AG09309 (cell line): ENCODE measurements around the gene OR5T1.

ENCODE experiments used
- DNase-seq: peaks from one replicate; pipeline ENCODE4 v3.0.0-alpha.2; 2010; ENCODE audit warnings: low read depth
- H3K4me3 ChIP-seq: 2 replicates; pipeline ENCODE4 v1.5.1; 2011; ENCODE audit warnings: mild to moderate bottlenecking, low read depth, low read length, moderate library complexity; ENCODE audit not compliant: control insufficient read depth
- CTCF ChIP-seq: IDR thresholded peaks from 2 replicates; pipeline ENCODE4 v1.5.1; 2011; ENCODE audit warnings: mild to moderate bottlenecking, low read depth, low read length, inconsistent platforms; ENCODE audit not compliant: insufficient read depth, control insufficient read depth; ENCODE audit errors: missing control alignments

OR5T1 gene

GRCh38 chr11:56273854-56274253, at the start of gene OR5T1:
Gene OR5T1 (plus strand): TSS chr11:56274154. CDS start chr11:56275639, 1,485 bp downstream.
- DNase-seq: no peak
- no peak for TF ChIP-seq CTCF
- no peak within 1 kb of the TSS for H3K4me3 ChIP-seq

- no peak within 1 kb of the TSS for H3K4me3 ChIP-seq
- TF ChIP-seq CTCF: no peak
- DNase-seq: no peak
These were observed 39.8 kb upstream of the OR5T1 start, which contains the start of gene OR5T2 for GRCh38 chr11:56234155-56234554. Gene OR5T2 (minus strand): TSS chr11:56234255. CDS start chr11:56233062, 1,193 bp downstream.

- TF ChIP-seq CTCF: no peak
- H3K4me3 ChIP-seq: no peak within 1 kb of the TSS
- DNase-seq: no peak
These were observed 22.0 kb upstream of the OR5T1 start, which contains the start of gene OR5T3 for GRCh38 chr11:56251954-56252353. Gene OR5T3 (plus strand): TSS chr11:56252254. CDS start chr11:56252254, 0 bp downstream.

GRCh38 chr11:56271092-56271491, 2.9 kb upstream of the OR5T1 start:
- no peak for TF ChIP-seq CTCF
- DNase-seq: no peak
- no peak overlapping the region for H3K4me3 ChIP-seq

GRCh38 chr11:56292154-56292553, 18.2 kb downstream of the OR5T1 start, which contains the start of gene OR8H1:
Gene OR8H1 (minus strand): TSS chr11:56292254. CDS start chr11:56291062, 1,192 bp downstream.
- no peak within 1 kb of the TSS for H3K4me3 ChIP-seq
- TF ChIP-seq CTCF: no peak
- no peak for DNase-seq

GRCh38 chr11:56296898-56297297, 22.9 kb downstream of the OR5T1 start:
- TF ChIP-seq CTCF: no peak
- no peak for DNase-seq
- no peak overlapping the region for H3K4me3 ChIP-seq

- no peak for TF ChIP-seq CTCF
- no peak overlapping the region for H3K4me3 ChIP-seq
- DNase-seq: no peak
These were observed 33.9 kb downstream of the OR5T1 start for GRCh38 chr11:56307836-56308235.
